Activated CD8-positive, alpha-beta memory T cell treated with anti-CD3 and anti-CD28 coated beads for 24 hours (primary cell): ENCODE results near the gene OST4.

ENCODE experiments used
- DNase-seq: peaks from one replicate; pipeline ENCODE4 v3.0.0-alpha.2; 2020

OST4 gene

GRCh38 chr2:27092696-27093429 is 21.4 kb upstream of the OST4 start:
- DNase-seq: no peak

GRCh38 chr2:27091746-27092695 is 20.6 kb upstream of the OST4 start:
- DNase-seq: no peak

- DNase-seq: no peak
Observed at GRCh38 chr2:27089111-27089954, 17.9 kb upstream of the OST4 start.

- no peak for DNase-seq
Observed at GRCh38 chr2:27088634-27089033, 17.2 kb upstream of the OST4 start.

- DNase-seq: no peak
Observed at GRCh38 chr2:27087823-27088410, 16.5 kb upstream of the OST4 start.

- DNase-seq: no peak
Observed at GRCh38 chr2:27086724-27087593, 15.5 kb upstream of the OST4 start, which contains the start of gene KHK. Gene KHK, plus strand, starts transcription at chr2:27086772. Its CDS starts 488 bp downstream, at chr2:27087260.

GRCh38 chr2:27086090-27086723 is 14.8 kb upstream of the OST4 start:
- DNase-seq: peak; percentile 100

- peak; percentile 83 for DNase-seq
Observed at GRCh38 chr2:27085673-27086089, 14.2 kb upstream of the OST4 start.

GRCh38 chr2:27085062-27085672 is 13.7 kb upstream of the OST4 start:
- no peak for DNase-seq

DNA sequence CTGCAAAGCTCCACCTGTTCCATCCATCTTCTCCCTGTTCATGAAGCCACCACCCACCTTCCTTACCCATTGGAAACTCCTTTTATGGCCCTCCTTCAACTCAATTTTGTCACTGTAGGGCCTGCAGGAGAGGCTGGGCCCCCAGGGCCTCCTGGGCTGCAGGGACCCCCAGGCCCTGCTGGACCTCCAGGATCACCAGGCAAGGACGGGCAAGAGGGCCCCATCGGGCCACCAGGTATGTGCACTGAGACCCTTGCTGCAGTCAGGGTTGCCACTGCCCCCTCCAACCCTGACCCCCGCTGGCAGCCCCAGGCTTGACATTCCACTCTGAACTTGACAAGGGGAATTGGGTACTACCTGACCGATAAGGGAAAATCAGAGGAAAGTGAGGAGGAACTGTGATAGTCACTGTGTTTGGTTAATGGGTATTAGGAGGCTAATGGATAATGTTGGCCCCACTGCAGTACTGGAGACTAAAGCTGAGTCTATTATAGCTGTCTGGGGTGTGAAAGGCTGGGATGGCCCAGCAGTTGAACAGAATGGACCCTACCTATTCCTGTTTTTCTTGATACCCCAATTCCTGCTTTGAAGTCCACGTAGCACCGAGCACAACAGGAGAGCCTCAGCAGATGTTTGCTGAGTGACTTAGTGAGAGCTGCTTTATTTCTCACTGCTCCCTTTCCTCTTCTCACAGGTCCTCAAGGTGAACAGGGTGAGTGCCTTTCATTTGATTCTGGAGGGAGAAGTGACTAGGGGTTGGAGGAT is 13.0 kb upstream of the OST4 start:
- no peak for DNase-seq

- no peak for DNase-seq
Observed at GRCh38 chr2:27083410-27084296, 12.2 kb upstream of the OST4 start.

DNA sequence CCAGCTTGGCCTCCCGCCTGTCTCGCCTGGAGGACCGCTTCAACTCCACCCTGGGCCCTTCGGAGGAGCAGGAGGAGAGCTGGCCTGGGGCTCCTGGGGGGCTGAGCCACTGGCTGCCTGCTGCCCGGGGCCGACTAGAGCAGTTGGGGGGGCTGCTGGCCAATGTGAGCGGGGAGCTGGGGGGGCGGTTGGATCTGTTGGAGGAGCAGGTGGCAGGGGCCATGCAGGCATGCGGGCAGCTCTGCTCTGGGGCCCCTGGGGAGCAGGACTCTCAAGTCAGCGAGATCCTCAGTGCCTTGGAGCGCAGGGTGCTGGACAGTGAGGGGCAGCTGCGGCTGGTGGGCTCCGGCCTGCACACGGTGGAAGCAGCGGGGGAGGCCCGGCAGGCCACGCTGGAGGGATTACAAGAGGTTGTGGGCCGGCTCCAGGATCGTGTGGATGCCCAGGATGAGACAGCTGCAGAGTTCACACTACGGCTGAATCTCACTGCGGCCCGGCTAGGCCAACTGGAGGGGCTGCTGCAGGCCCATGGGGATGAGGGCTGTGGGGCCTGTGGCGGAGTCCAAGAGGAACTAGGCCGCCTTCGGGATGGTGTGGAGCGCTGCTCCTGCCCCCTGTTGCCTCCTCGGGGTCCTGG is 11.4 kb upstream of the OST4 start:
- DNase-seq: no peak

DNA sequence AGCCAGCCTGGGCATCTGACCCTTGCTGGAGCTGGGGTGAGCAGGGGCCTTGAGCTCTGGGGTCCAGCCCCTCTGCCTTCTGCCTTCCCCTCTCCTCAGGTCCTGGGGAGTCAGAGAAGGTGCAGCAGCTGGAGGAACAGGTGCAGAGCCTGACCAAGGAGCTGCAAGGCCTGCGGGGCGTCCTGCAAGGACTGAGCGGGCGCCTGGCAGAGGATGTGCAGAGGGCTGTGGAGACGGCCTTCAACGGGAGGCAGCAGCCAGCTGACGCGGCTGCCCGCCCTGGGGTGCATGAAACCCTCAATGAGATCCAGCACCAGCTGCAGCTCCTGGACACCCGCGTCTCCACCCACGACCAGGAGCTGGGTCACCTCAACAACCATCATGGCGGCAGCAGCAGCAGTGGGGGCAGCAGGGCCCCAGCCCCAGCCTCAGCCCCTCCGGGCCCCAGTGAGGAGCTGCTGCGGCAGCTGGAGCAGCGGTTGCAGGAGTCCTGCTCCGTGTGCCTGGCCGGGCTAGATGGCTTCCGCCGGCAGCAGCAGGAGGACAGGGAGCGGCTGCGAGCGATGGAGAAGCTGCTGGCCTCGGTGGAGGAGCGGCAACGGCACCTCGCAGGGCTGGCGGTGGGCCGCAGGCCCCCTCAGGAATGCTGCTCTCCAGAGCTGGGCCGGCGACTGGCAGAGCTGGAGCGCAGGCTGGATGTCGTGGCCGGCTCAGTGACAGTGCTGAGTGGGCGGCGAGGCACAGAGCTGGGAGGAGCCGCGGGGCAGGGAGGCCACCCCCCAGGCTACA is 10.7 kb upstream of the OST4 start:
- DNase-seq: no peak

GRCh38 chr2:27080603-27080936 is 9.1 kb upstream of the OST4 start:
- no peak for DNase-seq

DNA sequence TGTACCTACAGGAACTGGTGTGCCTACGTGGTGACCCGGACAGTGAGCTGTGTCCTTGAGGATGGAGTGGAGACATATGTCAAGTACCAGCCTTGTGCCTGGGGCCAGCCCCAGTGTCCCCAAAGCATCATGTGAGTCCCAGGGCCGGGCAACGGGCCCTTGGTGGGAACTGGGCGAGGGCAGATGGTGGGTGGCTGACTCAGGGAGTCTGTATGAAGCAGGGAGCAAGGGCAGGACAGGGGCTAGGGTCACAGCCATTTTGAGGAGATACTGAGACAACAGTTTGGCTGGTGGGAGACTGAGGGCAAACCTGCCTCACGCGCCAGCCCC is 8.7 kb upstream of the OST4 start:
- DNase-seq: no peak

- DNase-seq: no peak
Observed at GRCh38 chr2:27079233-27080139, 8.0 kb upstream of the OST4 start.
